ENCODE measurements around the gene CD38.
A peak's percentile ranks its signal among the peaks of the same experiment; 100 is the strongest.

CD38 gene

GRCh38 chr4:15765391-15765790, 12.7 kb upstream of the CD38 start:
- no peak for DNase-seq

GRCh38 chr4:15765910-15766697, 12.0 kb upstream of the CD38 start:
- peak in 1 of 4 experiments; percentile 12 for DNase-seq

GRCh38 chr4:15766821-15767220, 11.3 kb upstream of the CD38 start:
- no peak for DNase-seq

- DNase-seq = no peak
These were observed 8.9 kb upstream of the CD38 start for GRCh38 chr4:15769202-15769601.

GRCh38 chr4:15771216-15772058, 6.7 kb upstream of the CD38 start:
- DNase-seq = no peak

- no peak for DNase-seq
These were observed 4.1 kb upstream of the CD38 start for GRCh38 chr4:15774020-15774420.

- no peak for DNase-seq
These were observed 1.1 kb upstream of the CD38 start for GRCh38 chr4:15776871-15777648.

- DNase-seq = no peak
These were observed 335 bp upstream of the CD38 start for GRCh38 chr4:15777697-15778288.

GRCh38 chr4:15779306-15779705, 1.2 kb downstream of the CD38 start:
- no peak for DNase-seq

GRCh38 chr4:15779809-15780208, 1.7 kb downstream of the CD38 start:
- DNase-seq = no peak

- no peak for DNase-seq
These were observed 3.4 kb downstream of the CD38 start for GRCh38 chr4:15781427-15782095.

- no peak for DNase-seq
These were observed 5.5 kb downstream of the CD38 start for GRCh38 chr4:15783676-15784075.

GRCh38 chr4:15784959-15785634, 7.0 kb downstream of the CD38 start:
- no peak for DNase-seq

GRCh38 chr4:15786743-15787142, 8.6 kb downstream of the CD38 start:
- no peak for DNase-seq

- no peak for DNase-seq
These were observed 14.8 kb downstream of the CD38 start for GRCh38 chr4:15792974-15793373.

- no peak for DNase-seq
These were observed 15.6 kb downstream of the CD38 start for GRCh38 chr4:15793506-15794363.

GRCh38 chr4:15794426-15794825, 16.3 kb downstream of the CD38 start:
- DNase-seq = no peak

GRCh38 chr4:15794905-15795304, 16.8 kb downstream of the CD38 start:
- no peak for DNase-seq

GRCh38 chr4:15797320-15797719, 19.2 kb downstream of the CD38 start:
- no peak for DNase-seq

- DNase-seq = no peak
These were observed 21.0 kb downstream of the CD38 start for GRCh38 chr4:15799141-15799540.

- DNase-seq = no peak
These were observed 21.6 kb downstream of the CD38 start for GRCh38 chr4:15799701-15800100.

Measured in activated naive CD4-positive, alpha-beta T cell (primary cell).